NB4 (cell line): ENCODE data around the gene CRACR2B.

ENCODE experiments used
- MYC ChIP-seq: IDR thresholded peaks from 2 replicates; pipeline ENCODE4 v1.6.1; 2011; ENCODE audit warnings: low read depth, low read length
- POLR2A ChIP-seq: IDR thresholded peaks from 2 replicates; pipeline ENCODE4 v1.6.1; 2011; ENCODE audit warnings: mild to moderate bottlenecking; ENCODE audit not compliant: insufficient read length; ENCODE audit errors: extremely low read depth
- TF ChIP-seq, protein P1 (sequence below): IDR thresholded peaks from one replicate; pipeline ENCODE4 v1.5.1; 2012; ENCODE audit warnings: low read depth, low read length
- TF ChIP-seq, protein P2 (sequence below): IDR thresholded peaks from 2 replicates; pipeline ENCODE4 v1.6.1; 2011; ENCODE audit warnings: low read depth, low read length

DNA sequence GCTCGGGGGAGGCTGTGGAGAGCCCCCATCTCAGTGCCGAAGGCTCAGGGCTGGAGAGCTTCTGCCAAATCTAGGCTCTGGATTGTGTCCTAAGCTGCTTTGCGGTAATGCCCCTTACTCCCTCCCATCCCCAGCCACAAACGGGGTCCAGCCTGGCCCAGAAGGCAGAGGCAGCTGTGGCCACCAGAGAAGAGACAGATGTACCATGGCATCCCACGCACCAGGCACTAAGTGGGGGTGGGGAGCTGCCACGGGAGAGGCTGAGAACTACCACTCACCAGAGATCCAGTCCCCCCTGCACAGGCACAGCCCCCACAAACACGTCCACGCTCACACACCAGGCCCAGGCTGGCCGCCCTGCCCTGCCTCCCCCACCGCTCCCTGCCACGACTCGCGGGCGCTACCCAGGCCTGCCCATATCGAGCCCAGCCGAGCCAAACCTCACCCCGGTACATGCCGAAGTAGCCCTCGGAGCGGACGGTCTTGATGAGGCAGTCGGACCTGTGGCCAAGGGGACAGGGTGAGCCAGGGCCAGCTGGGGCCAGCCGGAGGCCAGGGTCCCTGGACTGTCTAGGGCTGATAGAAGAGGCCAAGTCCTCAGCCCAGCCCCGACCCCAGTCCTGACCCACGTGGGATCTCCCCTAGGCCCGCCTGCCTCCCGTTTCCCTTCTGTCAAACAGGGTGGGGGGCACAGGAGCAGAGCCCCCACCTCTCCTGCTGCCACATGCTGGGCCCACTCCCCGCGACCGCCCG lies 33.5 kb upstream of the CRACR2B start:
- TF ChIP-seq, protein P1, sequence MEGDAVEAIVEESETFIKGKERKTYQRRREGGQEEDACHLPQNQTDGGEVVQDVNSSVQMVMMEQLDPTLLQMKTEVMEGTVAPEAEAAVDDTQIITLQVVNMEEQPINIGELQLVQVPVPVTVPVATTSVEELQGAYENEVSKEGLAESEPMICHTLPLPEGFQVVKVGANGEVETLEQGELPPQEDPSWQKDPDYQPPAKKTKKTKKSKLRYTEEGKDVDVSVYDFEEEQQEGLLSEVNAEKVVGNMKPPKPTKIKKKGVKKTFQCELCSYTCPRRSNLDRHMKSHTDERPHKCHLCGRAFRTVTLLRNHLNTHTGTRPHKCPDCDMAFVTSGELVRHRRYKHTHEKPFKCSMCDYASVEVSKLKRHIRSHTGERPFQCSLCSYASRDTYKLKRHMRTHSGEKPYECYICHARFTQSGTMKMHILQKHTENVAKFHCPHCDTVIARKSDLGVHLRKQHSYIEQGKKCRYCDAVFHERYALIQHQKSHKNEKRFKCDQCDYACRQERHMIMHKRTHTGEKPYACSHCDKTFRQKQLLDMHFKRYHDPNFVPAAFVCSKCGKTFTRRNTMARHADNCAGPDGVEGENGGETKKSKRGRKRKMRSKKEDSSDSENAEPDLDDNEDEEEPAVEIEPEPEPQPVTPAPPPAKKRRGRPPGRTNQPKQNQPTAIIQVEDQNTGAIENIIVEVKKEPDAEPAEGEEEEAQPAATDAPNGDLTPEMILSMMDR, result no peak
- TF ChIP-seq, protein P2, sequence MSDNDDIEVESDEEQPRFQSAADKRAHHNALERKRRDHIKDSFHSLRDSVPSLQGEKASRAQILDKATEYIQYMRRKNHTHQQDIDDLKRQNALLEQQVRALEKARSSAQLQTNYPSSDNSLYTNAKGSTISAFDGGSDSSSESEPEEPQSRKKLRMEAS, result no peak
- TF ChIP-seq POLR2A (no peak), MYC (no peak)
